Erythroblast (primary cell): ENCODE measurements around the gene THSD7A.
"Not testable (repeated sequence)": the region's sequence is repeated elsewhere in the genome, so short reads cannot be mapped to it uniquely, and the experiment has no call there.

Experiments used
- DNase-seq, 2 experiments: peaks; one replicate each; lab custom pipeline; 2025; lab: John Stamatoyannopoulos, UW
- GATA1 ChIP-seq: IDR thresholded peaks from 2 replicates; pipeline ENCODE4 v1.6.1; 2011; ENCODE audit warnings: low read depth, mild to moderate bottlenecking, control low read depth, low read length, moderate library complexity
- POLR2A ChIP-seq: IDR thresholded peaks from 2 replicates; pipeline ENCODE4 v1.6.1; 2011; ENCODE audit warnings: mild to moderate bottlenecking, low read length

The THSD7A gene

GRCh38 chr7:11452476-11452875, 379.5 kb downstream of the THSD7A start:
- no peak for DNase-seq
- TF ChIP-seq POLR2A (no peak), GATA1 (no peak)

GRCh38 chr7:11450281-11450680, 381.7 kb downstream of the THSD7A start:
- DNase-seq, result no peak
- TF ChIP-seq POLR2A (no peak), GATA1 (no peak)

- TF ChIP-seq GATA1, result no peak
- no peak for TF ChIP-seq POLR2A
- no peak for DNase-seq
Observed at GRCh38 chr7:11449316-11449715, 382.7 kb downstream of the THSD7A start.

- TF ChIP-seq POLR2A (no peak), GATA1 (no peak)
- no peak for DNase-seq
Observed at GRCh38 chr7:11448323-11448722, 383.7 kb downstream of the THSD7A start.

GRCh38 chr7:11447106-11447505, 384.9 kb downstream of the THSD7A start:
- TF ChIP-seq GATA1, result no peak
- TF ChIP-seq POLR2A, result no peak
- DNase-seq, result no peak

- not testable (repeated sequence) for DNase-seq
Observed at GRCh38 chr7:11443934-11444333, 388.1 kb downstream of the THSD7A start.

- TF ChIP-seq GATA1, result no peak
- no peak for TF ChIP-seq POLR2A
- no peak for DNase-seq
Observed at GRCh38 chr7:11437994-11438393, 394.0 kb downstream of the THSD7A start.

- no peak for TF ChIP-seq POLR2A
- TF ChIP-seq GATA1, result no peak
- no peak for DNase-seq
Observed at GRCh38 chr7:11436773-11437524, 395.0 kb downstream of the THSD7A start.

GRCh38 chr7:11436316-11436715, 395.7 kb downstream of the THSD7A start:
- TF ChIP-seq GATA1, result no peak
- TF ChIP-seq POLR2A, result no peak

GRCh38 chr7:11434366-11434765, 397.6 kb downstream of the THSD7A start:
- DNase-seq, result no peak
- TF ChIP-seq GATA1, result no peak
- no peak for TF ChIP-seq POLR2A

More at GRCh38 chr7:11436316-11436715, 395.7 kb downstream of the THSD7A start:
- DNase-seq, result no peak

GRCh38 chr7:11430841-11431240, 401.2 kb downstream of the THSD7A start:
- DNase-seq, result no peak
- TF ChIP-seq GATA1 (no peak), POLR2A (no peak)

- no peak for DNase-seq
- TF ChIP-seq GATA1, result no peak
- TF ChIP-seq POLR2A, result no peak
Observed at GRCh38 chr7:11430112-11430511, 401.9 kb downstream of the THSD7A start.

- no peak for DNase-seq
- TF ChIP-seq POLR2A, result no peak
- no peak for TF ChIP-seq GATA1
Observed at GRCh38 chr7:11428877-11429581, 403.0 kb downstream of the THSD7A start.

GRCh38 chr7:11427686-11428273, 404.2 kb downstream of the THSD7A start:
- TF ChIP-seq POLR2A, result no peak
- TF ChIP-seq GATA1, result no peak
- peak; percentile 67 to 76 for DNase-seq

- DNase-seq, result no peak
- TF ChIP-seq POLR2A (no peak), GATA1 (no peak)
Observed at GRCh38 chr7:11424006-11424405, 408.0 kb downstream of the THSD7A start.
